Measurements from ENCODE around the gene FAM168B.

The FAM168B gene

DNA sequence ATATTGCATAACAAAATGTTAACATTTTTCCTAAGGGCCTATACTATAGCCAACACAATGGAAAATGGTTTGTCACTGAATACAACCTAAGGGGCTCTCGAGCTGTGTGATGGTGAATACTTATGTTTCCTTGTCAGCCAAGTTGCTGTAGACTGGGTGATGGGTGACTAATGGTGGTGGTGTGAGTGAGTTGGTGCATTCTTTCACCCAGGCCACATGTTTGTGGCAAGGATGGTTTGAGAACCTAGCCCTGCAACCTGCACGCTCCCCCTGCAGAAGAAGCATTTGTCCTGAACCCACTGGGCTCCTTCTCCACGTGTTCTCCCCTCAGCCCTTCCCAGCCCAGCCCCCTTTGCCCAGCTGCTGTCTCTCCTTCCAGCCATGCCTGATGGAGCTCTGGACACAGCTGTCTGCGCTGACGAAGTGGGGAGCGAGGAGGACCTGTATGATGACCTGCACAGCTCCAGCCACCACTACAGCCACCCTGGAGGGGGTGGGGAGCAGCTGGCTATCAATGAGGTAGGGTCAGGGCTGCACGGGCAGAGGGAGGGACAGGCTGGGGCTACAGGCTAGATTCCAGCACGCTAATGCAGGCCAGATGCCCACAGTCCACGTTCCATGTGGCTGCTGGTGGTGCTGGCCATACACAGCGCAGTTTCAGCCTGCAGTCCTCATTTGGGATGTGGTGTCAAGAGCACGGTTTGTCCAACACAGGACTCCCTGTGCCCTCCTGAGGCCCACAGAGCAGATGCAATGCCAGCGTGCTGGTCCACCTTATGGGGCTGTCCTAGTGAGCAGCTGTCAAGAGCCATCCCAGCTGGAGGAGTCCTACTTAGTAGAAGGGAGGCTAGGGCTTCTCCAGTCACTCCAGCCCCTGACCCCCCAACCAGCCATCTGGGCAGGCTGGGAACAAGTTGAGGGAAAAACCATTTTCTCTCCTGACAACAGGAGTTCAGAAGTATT, 65.4 kb downstream of the FAM168B start:
- no peak for DNase-seq

DNA sequence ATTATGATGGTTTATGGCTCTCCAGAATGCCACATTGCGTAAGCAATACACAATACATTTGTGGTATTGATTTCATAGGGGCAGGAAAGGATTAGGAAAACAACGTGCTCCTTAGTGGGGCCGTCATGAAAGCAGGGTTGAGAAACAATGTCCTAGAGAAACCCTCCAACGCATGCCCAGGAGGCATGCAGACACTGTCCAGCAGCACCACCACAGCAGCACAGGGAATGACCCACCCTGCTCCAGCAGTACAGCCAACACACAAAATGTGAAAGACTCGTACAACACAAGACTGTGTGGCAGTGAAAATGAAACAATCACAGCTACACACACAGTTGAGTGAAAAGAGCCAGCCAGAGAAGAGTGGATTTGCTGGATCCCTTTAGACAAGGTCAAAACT, 66.3 kb downstream of the FAM168B start:
- DNase-seq: no peak

GRCh38 chr2:131023758-131024157, 69.5 kb downstream of the FAM168B start:
- no peak for DNase-seq

DNA sequence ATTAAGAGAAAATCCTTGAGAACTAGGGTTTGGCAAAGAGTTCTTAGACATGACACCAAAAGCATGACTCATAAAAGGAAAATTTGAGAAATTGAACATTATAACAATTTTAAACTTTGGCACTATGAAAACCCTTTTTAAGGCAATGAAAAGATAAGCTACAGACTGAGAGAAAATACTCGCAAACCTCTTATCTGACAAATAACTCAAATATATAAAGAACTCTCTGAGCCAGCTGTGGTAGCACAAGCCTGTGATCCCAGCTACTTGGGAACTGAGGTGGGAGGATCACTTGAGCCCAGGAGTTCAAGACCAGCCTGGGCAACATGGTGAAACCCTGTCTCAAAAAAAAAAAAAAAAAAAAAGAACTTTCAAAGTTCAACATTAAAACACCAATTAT, 70.5 kb downstream of the FAM168B start:
- DNase-seq: no peak

- peak in 3 of 56 donors; percentile 10 to 26 (median 10) for DNase-seq
These were observed 76.2 kb downstream of the FAM168B start for GRCh38 chr2:131016826-131017741.

DNA sequence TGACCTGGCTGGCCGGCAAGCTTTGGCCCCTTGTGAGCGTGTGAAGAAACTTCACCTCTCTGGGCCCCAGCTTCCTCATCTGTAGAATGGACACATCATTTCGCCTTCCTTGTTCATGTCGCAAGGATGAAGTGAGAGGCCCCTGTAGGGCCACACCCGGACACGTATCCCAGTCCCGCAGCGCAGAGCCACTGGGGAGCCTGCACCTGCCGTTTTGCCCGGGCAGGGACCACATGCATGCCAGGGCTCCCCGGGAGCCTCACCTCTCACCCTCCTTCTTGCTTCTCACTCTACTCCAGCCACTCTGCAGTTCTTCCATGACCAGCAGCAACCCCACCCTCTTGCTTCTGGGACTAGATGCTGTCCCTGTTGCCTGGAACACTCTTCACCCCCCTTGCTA, 77.5 kb downstream of the FAM168B start:
- DNase-seq: no peak

DNA sequence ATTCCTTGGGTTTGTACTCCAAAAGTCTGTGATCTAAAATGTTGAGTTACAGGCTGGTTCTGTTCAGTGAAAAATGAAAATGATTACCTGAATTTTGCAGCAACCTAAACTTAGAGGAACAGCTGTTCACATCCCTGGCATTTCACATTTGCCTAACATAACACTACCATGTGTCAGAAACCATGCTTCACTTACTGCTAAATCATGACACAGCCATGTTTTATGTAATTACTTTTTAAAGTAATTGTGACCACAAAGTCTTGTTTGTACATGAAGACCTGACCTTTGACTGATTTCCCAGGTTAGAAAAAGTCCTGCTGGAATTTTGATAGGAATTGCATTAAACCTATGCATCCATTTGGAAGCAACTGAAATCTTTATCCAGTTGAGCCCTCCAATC, 79.1 kb downstream of the FAM168B start:
- no peak for DNase-seq

DNA sequence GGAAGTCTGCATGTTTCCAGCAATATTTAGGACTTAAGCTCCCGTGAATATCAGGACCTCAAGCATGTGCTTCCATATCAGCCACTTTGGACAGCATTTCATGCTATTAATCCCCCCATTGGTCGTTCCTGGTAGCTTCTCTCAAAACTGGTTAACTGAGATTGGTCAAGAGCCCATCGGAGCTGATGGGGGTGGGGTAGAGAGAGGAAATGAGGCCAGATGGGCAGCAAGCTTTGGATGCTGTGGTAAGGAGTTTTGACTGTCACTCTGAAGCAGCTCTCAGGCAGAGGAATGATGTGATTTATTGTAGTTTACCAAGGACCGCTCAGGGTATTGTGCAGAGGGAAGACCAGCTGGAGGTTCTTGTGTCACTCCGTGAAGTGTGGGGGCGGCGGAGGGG, 81.8 kb downstream of the FAM168B start:
- no peak for DNase-seq

DNA sequence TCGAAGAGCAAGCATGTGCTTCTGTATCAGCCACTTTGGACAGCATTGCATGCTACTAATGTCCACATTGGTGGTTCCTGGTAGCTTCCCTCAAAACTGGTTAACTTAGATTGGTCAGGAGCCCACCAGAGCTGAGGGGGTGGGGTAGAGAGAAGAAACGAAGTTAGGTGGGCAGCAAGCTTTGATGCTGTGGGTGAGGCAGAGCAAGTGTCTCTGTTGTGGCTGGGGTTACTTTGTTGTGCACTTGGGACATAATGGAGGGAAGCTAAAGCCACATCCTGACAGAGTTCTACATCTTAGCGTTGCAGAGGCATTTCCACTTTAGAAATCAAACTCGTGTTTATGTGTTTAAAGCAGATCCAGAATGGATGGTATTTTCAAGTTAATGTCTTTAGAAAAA, 82.7 kb downstream of the FAM168B start:
- DNase-seq: no peak

DNA sequence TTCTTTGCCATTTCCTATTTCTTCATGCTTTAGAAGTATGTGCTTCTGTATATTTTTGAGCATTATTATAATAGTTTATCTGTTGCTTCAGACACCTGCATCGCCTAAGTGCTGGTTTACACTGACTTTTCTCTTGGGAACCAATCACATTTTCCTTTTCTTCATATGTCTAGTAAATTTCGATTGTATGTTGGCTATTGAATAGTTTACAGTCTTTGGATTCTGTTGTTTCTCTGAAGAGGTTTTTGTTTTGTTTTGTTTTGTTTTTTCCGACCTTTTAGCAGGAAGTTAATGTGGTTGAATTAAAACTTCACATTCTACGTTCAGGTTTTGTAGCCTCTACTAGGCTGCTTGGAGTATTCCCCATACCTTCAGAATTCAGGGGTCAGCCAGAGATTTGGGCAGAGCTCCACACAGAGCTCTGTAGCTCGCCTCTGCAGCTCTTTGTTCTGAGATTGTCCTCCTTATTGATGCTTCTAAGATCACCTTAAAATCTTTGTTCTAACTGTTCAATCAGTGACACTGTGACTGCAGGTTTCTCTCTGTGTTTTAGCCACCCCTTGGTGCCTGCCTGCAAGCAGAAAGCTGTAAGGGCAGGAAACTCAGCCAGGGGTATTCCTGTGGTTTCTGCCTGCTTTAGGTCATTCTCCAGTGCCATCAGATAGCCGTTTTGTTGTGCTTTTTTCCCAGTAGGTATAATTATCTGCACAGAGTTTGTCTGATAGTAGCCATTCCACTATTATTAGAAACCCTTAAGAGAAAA, 83.4 kb downstream of the FAM168B start:
- no peak for DNase-seq

- no peak for DNase-seq
These were observed 84.3 kb downstream of the FAM168B start for GRCh38 chr2:131008967-131009366.

DNA sequence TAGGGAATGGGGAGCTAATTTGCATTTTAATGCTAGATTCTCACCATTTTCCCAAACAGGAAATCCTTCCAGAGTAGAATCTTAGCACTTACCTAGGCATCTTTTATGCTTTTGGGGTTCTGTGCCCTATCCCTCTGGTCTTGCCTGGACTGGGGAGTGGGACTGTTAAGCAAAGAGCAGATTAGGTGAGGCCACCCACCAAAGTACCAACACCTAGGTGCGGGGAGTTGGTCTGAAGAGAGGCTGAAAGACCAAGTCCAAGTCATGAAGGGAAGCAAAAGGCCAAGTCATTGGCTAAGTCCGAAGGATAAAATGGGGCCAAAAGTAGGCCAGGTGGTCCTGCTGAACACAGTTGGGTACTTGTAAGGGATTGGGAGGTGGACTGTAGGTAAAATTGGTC, 86.7 kb downstream of the FAM168B start:
- DNase-seq: no peak

DNA sequence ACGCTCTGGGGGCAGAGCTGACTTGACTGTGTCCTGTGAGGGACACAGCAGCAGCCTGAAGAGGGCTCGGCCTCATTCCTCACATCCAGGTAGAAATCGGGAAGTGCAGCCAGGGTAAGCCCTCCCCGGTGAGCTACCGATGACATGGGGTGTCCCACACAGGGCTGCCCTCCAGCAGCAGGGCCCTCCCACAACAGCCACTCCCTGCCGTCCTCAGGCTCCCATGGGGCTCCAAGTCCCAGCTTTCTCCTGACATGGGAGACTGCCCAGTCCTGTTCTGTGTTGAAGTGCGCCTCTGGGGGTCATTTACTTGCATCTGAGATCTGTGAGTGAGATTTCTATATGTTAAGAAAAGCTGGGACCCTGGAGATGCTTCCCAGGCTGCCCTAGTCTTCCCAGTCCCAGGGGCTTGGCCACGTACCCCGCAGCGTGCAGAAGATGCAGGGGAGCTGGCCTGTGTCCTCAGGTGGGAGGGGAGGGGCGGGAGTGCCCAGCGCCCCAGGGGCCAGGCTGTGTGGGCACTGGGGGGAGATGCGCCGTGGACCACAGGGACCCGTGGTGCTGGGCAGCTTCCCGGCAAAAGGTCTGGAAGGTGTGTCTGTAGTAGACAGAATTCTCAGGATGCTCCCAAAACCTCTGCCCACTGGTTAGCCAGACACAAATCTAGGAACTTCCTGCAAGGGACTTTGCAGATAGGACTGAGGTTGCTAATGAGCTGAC, 87.9 kb downstream of the FAM168B start:
- DNase-seq: no peak

GRCh38 chr2:131004446-131005209, 88.6 kb downstream of the FAM168B start:
- no peak for DNase-seq

GRCh38 chr2:130998561-130998960, 94.7 kb downstream of the FAM168B start:
- no peak for DNase-seq
